PC-3 (cell line): Measurements from ENCODE around the gene APIP. TPM values are rescaled to one million over a fixed set of nuclear protein-coding genes. Genes with fewer than 3 reads are reported as not detected.

ENCODE experiments used
- ATAC-seq: fragments of 200-7000 bp; cut with Tn5 transposase; 2 replicates; pipeline ENCODE4 v1.9.1; 2020; ENCODE audit warnings: mild to moderate bottlenecking, moderate library complexity
- BruUV-seq: library from RNA; stranded (reverse); fragments of 400-500 nt; replicated peaks from 2 replicates; lab custom pipeline; 2021; lab: Mats Ljungman, UMichigan
- CTCF ChIA-PET: fragments of 300-600 bp; sonication (Branson Sonifier 250); formaldehyde crosslinking; loops from one replicate; lab custom pipeline; 2022; ENCODE audit warnings: antibody characterized with exemption; lab: Charles Lee
- POLR2A ChIA-PET: fragments of 300-600 bp; sonication (Branson Sonifier 250); formaldehyde crosslinking; loops from one replicate; lab custom pipeline; 2022; ENCODE audit warnings: antibody characterized with exemption; ENCODE audit not compliant: unreplicated experiment; lab: Charles Lee
- DNase-seq: peaks from one replicate; pipeline ENCODE4 v3.0.0-alpha.2; 2015
- H2AFZ ChIP-seq: fragments of 300-600 bp; sonication (generic); 2 replicates; pipeline ENCODE4 v1.6.0; 2016; ENCODE audit warnings: antibody characterized with exemption, low read length
- H3F3A ChIP-seq: fragments of 300-600 bp; sonication (generic); one replicate; pipeline ENCODE4 v1.6.0; 2017; ENCODE audit warnings: antibody characterized with exemption, low read length, control low read depth, mild to moderate bottlenecking; ENCODE audit not compliant: unreplicated experiment
- H3K27ac ChIP-seq: fragments of 300-600 bp; sonication (generic); 2 replicates; pipeline ENCODE4 v1.5.1; 2016; ENCODE audit warnings: mild to moderate bottlenecking, low read length
- H3K27me3 ChIP-seq: fragments of 300-600 bp; sonication (generic); 2 replicates; pipeline ENCODE4 v1.6.1; 2016; ENCODE audit warnings: low read length, mixed read lengths
- H3K36me3 ChIP-seq: fragments of 300-600 bp; sonication (generic); 2 replicates; pipeline ENCODE4 v1.6.1; 2016; ENCODE audit warnings: low read depth, mixed run types, low read length, mixed read lengths
- H3K4me1 ChIP-seq: fragments of 300-600 bp; sonication (generic); 2 replicates; pipeline ENCODE4 v1.5.1; 2016; ENCODE audit warnings: low read length; ENCODE audit not compliant: insufficient read depth
- H3K4me2 ChIP-seq: fragments of 300-600 bp; sonication (generic); 2 replicates; pipeline ENCODE4 v1.6.0; 2016; ENCODE audit warnings: low read length
- H3K4me3 ChIP-seq: fragments of 300-600 bp; sonication (generic); 2 replicates; pipeline ENCODE4 v1.5.1; 2016; ENCODE audit warnings: mild to moderate bottlenecking, low read length, mixed read lengths
- H3K79me2 ChIP-seq: fragments of 300-600 bp; sonication (generic); 2 replicates; pipeline ENCODE4 v1.6.1; 2017; ENCODE audit warnings: low read length, mixed read lengths
- H3K9ac ChIP-seq: fragments of 300-600 bp; sonication (generic); 2 replicates; pipeline ENCODE4 v1.6.0; 2016; ENCODE audit warnings: mild to moderate bottlenecking, low read length
- H3K9me2 ChIP-seq: fragments of 300-600 bp; sonication (generic); replicated peaks from 2 replicates; pipeline ENCODE4 v1.6.1; 2016; ENCODE audit warnings: mixed run types, low read length, mixed read lengths
- H3K9me3 ChIP-seq: fragments of 300-600 bp; sonication (generic); 2 replicates; pipeline ENCODE4 v1.6.1; 2016; ENCODE audit warnings: low read length, mixed read lengths
- H4K20me1 ChIP-seq: fragments of 300-600 bp; sonication (generic); 2 replicates; pipeline ENCODE4 v1.6.1; 2016; ENCODE audit warnings: low read length, mixed read lengths
- CTCF ChIP-seq: fragments of 300-600 bp; sonication (generic); conservative IDR thresholded peaks from 2 replicates; pipeline ENCODE4 v1.5.1; 2017; ENCODE audit warnings: antibody characterized with exemption, low read depth, mild to moderate bottlenecking, low read length
- EZH2 ChIP-seq: fragments of 300-600 bp; sonication (generic); IDR thresholded peaks from one replicate; pipeline ENCODE4 v1.6.1; 2017; ENCODE audit warnings: antibody characterized with exemption, mild to moderate bottlenecking, low read length; ENCODE audit not compliant: unreplicated experiment
- EZH2phosphoT487 ChIP-seq: fragments of 300-600 bp; sonication (generic); IDR thresholded peaks from 2 replicates; pipeline ENCODE4 v1.6.1; 2018; ENCODE audit warnings: mild to moderate bottlenecking, antibody characterized with exemption, low read length, borderline replicate concordance
- intact Hi-C: fragments of 100-400 bp; cut with micrococcal nuclease; formaldehyde crosslinking; loops from 2 replicates; pipeline ENCODE4 v1.9.0; 2023
- total RNA-seq: library from RNA; depleted of rRNA; stranded (reverse); fragments of >200 nt; gene quantifications from 2 replicates; pipeline ENCODE4 v1.2.3, GENCODE V29; 2014

Gene APIP
- total RNA-seq, 1 experiment from 2014 or later = 35.3 TPM

GRCh38 chr11:34963351-34963750, 47.2 kb upstream of the APIP start:
- Histone ChIP-seq H3K27ac (no peak overlapping the region), H3K9me2 (no peaks in the 10 kb centered on the region), H3K27me3 (no peaks in the 10 kb centered on the region), H3K9me3 (no peaks in the 10 kb centered on the region), H3K9ac (no peak overlapping the region), H3K4me2 (no peak overlapping the region), H2AFZ (no peak overlapping the region), H3K79me2 (no peaks in the 10 kb centered on the region), H3K36me3 (peaks cover 10% of the 10 kb centered on the region), H3K4me1 (no peaks in the 10 kb centered on the region), H3K4me3 (no peak overlapping the region), H3F3A (no peaks in the 10 kb centered on the region), H4K20me1 (no peaks in the 10 kb centered on the region)
- intact Hi-C loops = no loop called here
- no TSS peak for BruUV-seq
- DNase-seq (no peak), ATAC-seq (no peak)
- ChIA-PET CTCF (no interaction called here), POLR2A (interaction anchor here (0.5 kb wide), 1 partner anchor 44 kb away, joined by 3 read pairs; no protein-coding TSS in a partner anchor)
- TF ChIP-seq EZH2phosphoT487 (no peak), CTCF (no peak), EZH2 (no peak)

GRCh38 chr11:34962034-34962433, 45.9 kb upstream of the APIP start:
- H3K9ac ChIP-seq = no peak overlapping the region
- no peak overlapping the region for H3K4me2 ChIP-seq
- no peaks in the 10 kb centered on the region for H3K79me2 ChIP-seq
- ATAC-seq (no peak), DNase-seq (no peak)
- H3K27me3 ChIP-seq = no peaks in the 10 kb centered on the region
- BruUV-seq = no TSS peak
- TF ChIP-seq CTCF (no peak), EZH2 (no peak), EZH2phosphoT487 (no peak)
- CTCF ChIA-PET = no interaction called here
- no peaks in the 10 kb centered on the region for H3K9me2 ChIP-seq
- no peaks in the 10 kb centered on the region for H3K9me3 ChIP-seq
- POLR2A ChIA-PET = no interaction called here
- no peak overlapping the region for H3K27ac ChIP-seq
- H2AFZ ChIP-seq = no peak overlapping the region
- intact Hi-C loops = no loop called here
- no peaks in the 10 kb centered on the region for H3F3A ChIP-seq
- H3K36me3 ChIP-seq = peaks cover 4% of the 10 kb centered on the region
- no peaks in the 10 kb centered on the region for H3K4me1 ChIP-seq
- no peak overlapping the region for H3K4me3 ChIP-seq
- no peaks in the 10 kb centered on the region for H4K20me1 ChIP-seq

- ChIA-PET POLR2A (no interaction called here), CTCF (interaction anchor here (0.6 kb wide), 1 partner anchor 416 kb away, joined by 3 read pairs; no protein-coding TSS in a partner anchor)
- Histone ChIP-seq H3K4me3 (no peak overlapping the region), H3K9ac (no peak overlapping the region), H3K27ac (no peak overlapping the region), H3K4me2 (no peak overlapping the region), H3K27me3 (no peaks in the 10 kb centered on the region), H4K20me1 (no peaks in the 10 kb centered on the region), H3K9me2 (no peaks in the 10 kb centered on the region), H3K79me2 (no peaks in the 10 kb centered on the region), H2AFZ (no peak overlapping the region), H3K9me3 (no peaks in the 10 kb centered on the region), H3K36me3 (no peaks in the 10 kb centered on the region; the same call in 1 of the 2 replicates), H3F3A (no peaks in the 10 kb centered on the region), H3K4me1 (no peaks in the 10 kb centered on the region)
- DNase-seq (no peak), ATAC-seq (no peak)
- intact Hi-C loops = no loop called here
- TF ChIP-seq EZH2phosphoT487 = no peak
- TF ChIP-seq EZH2 = no peak
- no peak for TF ChIP-seq CTCF
- no TSS peak for BruUV-seq
Measured at GRCh38 chr11:34960277-34960676, 44.1 kb upstream of the APIP start.
